Measurements from ENCODE around the gene PATL1. TPM values are rescaled to one million over a fixed set of nuclear protein-coding genes. Genes with fewer than 3 reads are reported as not detected.
A peak's percentile ranks its signal among the peaks of the same experiment; 100 is the strongest.

The PATL1 gene
- total and polyA plus RNA-seq, 3 donors from 2014 or later = 22.5 to 25.4 (median 24.0) TPM

- DNase-seq = no peak
- Histone ChIP-seq H3K27me3 (no peaks in the 10 kb centered on the region), H3K4me1 (peaks cover 29% of the 10 kb centered on the region), H3K4me3 (peak overlapping the region; percentile 78 to 91), H3K27ac (peak overlapping the region; percentile 94), H3K36me3 (ENCODE audit: low read depth, missing control alignments) (no peaks in the 10 kb centered on the region), H3K9me3 (no peaks in the 10 kb centered on the region)
- TF ChIP-seq POLR2A (IDR thresholded peaks at IDR 0.05) = no peak
- no peak for TF ChIP-seq CTCF (IDR thresholded peaks at IDR 0.05)
- WGBS, 2 donors = 6 to 9% methylated on average over 18 of the region's 18 CpGs
- intact Hi-C loops (cut with DNase I; ENCODE audit: low total_unique reads) = no loop called here
These were observed 52.3 kb downstream of the PATL1 start for GRCh38 chr11:59616396-59616982.

- Histone ChIP-seq H3K27ac (peak within 1 kb of the TSS; percentile 94 to 96), H3K4me1 (peaks cover 30% of the 10 kb centered on the region), H3K36me3 (ENCODE audit: low read depth, missing control alignments) (no peaks in the 10 kb centered on the region), H3K9me3 (no peaks in the 10 kb centered on the region), H3K27me3 (no peaks in the 10 kb centered on the region), H3K4me3 (peak within 1 kb of the TSS; percentile 78 to 91)
- TF ChIP-seq CTCF (IDR thresholded peaks at IDR 0.05) = peak in 1 of 3 experiments; percentile 34
- no peak for TF ChIP-seq POLR2A (IDR thresholded peaks at IDR 0.05)
- peak; percentile 100 for DNase-seq
- intact Hi-C loops (cut with DNase I; ENCODE audit: low total_unique reads) = no loop called here
- 0 to 1% methylated on average over 16 to 55 of the region's 55 CpGs for WGBS, 2 donors
These were observed 53.0 kb downstream of the PATL1 start, which contains the start of gene OSBP for GRCh38 chr11:59615637-59616395. OSBP (minus strand) TSS chr11:59615774; CDS start chr11:59615664, 110 bp downstream.

- peak overlapping the region; percentile 85 to 96 for H3K27ac ChIP-seq
- DNase-seq = peak; percentile 69
- H3K36me3 ChIP-seq (ENCODE audit: low read depth, missing control alignments) = no peaks in the 10 kb centered on the region
- TF ChIP-seq POLR2A (IDR thresholded peaks at IDR 0.05) (no peak), CTCF (IDR thresholded peaks at IDR 0.05) (peak in 1 of 3 experiments; percentile 12)
- intact Hi-C loops (cut with DNase I; ENCODE audit: low total_unique reads) = no loop called here
- H3K4me3 ChIP-seq = peak overlapping the region; percentile 78 to 91
- no peaks in the 10 kb centered on the region for H3K27me3 ChIP-seq
- no peaks in the 10 kb centered on the region for H3K9me3 ChIP-seq
- WGBS, 2 donors = 0% methylated on average over 6 to 51 of the region's 51 CpGs
- H3K4me1 ChIP-seq = peaks cover 26% of the 10 kb centered on the region
These were observed 53.7 kb downstream of the PATL1 start for GRCh38 chr11:59615120-59615636.

GRCh38 chr11:59614277-59615119 is 54.3 kb downstream of the PATL1 start:
- no peaks in the 10 kb centered on the region for H3K9me3 ChIP-seq
- whole genome bisulfite sequencing, 2 donors = 6 to 8% methylated on average over 12 to 13 of the region's 13 CpGs
- no peaks in the 10 kb centered on the region for H3K36me3 ChIP-seq (ENCODE audit: low read depth, missing control alignments)
- H3K4me1 ChIP-seq = peaks cover 26% of the 10 kb centered on the region
- peak; percentile 19 for DNase-seq
- no peak for TF ChIP-seq CTCF (IDR thresholded peaks at IDR 0.05)
- no peak for TF ChIP-seq POLR2A (IDR thresholded peaks at IDR 0.05)
- peak overlapping the region; percentile 78 to 91 for H3K4me3 ChIP-seq
- no peaks in the 10 kb centered on the region for H3K27me3 ChIP-seq
- intact Hi-C loops (cut with DNase I; ENCODE audit: low total_unique reads) = no loop called here
- H3K27ac ChIP-seq = peak overlapping the region in 1 of 2 donors; percentile 96
